ENCODE data around the gene LRRIQ1. TPM values are rescaled to one million over a fixed set of nuclear protein-coding genes. Genes with fewer than 3 reads are reported as not detected.

The LRRIQ1 gene
- total RNA-seq, 2 experiments from 2014 or later: not detected

Other genes with a start within 250 kb of the LRRIQ1 start
- not detected for gene SLC6A15, start 123.6 kb upstream of the LRRIQ1 start, total RNA-seq
- gene TSPAN19, start 74 bp upstream of the LRRIQ1 start, total RNA-seq: not detected
- gene ALX1, start 243.9 kb downstream of the LRRIQ1 start, total RNA-seq: not detected